ENCODE results near the gene PCDHGA8.
"Not testable (repeated sequence)": the region's sequence is repeated elsewhere in the genome, so short reads cannot be mapped to it uniquely, and the experiment has no call there.

Gene PCDHGA8

DNA sequence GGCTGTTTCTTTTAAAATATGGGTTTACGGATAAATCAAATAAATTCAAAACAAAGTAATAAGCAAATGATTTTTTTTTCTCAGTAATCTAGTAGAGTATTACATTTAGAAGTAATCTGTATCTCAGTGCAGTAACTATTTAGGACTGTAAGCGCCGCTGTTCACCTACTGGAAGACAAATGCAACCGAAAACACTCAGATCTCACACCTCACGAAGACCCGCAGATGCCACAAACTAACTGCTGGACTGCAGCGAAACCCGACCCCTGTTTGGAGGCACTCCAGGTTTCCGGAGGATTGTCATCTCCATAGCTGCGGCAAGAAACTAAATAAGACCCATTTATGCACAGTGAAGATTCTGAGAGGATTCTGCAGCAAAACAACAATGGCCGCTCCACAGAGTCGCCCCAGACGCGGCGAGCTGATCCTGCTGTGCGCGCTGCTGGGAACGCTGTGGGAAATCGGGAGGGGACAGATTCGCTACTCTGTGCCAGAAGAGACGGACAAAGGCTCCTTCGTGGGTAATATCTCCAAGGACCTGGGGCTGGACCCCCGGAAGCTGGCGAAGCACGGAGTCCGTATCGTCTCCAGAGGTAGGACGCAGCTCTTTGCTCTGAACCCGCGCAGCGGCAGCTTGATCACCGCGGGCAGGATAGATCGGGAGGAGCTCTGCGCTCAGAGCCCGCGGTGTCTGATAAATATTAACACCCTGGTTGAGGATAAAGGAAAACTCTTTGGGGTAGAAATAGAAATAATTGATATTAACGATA lies at the start of gene PCDHGA8:
Gene PCDHGA8, plus strand, starts transcription at position 205 of the 770 bp plus-strand sequence. Its CDS starts 181 bp downstream, at position 386.
- no peak for DNase-seq

DNA sequence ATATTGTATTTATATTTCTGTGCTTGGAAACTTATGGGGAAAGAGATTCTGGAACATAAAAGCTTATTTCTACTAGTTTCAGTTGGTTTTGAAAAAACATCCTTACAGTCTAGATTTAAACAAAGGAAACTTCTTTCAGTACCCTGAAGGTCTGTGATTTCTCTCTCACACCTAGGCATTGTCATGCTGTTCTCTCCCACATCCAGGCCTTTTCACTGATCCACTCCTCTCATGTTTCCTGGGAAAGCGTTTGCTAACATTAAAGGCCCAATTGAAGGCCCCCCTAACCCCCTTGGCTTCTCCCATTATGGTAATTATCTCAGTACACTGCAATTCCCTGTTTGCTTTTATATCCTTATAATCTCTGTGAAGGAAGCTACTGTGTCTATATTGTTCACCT lies 49.7 kb upstream of the PCDHGA8 start:
- DNase-seq: no peak

DNA sequence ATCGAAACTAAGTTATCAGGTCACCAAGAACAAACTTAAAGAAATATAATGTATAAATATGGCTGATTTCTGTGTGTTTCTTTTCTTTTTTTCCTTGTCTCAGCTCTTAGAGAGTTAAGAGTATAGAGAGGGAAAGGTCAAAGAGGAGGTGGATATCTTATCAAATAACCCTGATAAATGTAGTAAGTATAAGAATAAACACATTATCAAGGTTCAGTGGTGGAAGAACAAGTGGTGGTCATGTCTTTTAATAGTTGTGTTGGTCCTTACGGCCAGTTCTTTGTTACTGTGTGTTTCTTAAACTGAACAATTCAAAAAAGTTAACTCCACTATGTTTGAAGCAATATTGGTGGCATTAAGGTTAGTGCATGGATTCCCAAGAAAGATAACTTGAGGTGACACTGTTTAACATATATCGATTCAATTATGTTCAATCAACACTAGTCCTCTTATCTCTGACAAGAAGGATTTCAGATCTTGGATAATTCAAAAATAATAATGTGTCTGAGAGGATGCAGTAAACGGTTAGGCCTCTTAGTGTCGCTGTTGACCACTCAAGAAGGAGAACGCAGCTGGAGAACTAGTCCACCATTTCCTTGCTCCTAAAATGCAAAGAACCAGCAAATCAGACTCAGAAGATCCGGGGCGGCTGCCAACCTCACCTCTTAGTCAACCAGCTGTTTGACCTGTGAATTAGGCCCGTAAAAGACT lies 49.0 kb upstream of the PCDHGA8 start, which contains the start of gene PCDHGA3:
Gene PCDHGA3, plus strand, starts transcription at position 588 of the 711 bp plus-strand sequence. CDS start 205 bp downstream, outside the sequence.
- no peak for DNase-seq

DNA sequence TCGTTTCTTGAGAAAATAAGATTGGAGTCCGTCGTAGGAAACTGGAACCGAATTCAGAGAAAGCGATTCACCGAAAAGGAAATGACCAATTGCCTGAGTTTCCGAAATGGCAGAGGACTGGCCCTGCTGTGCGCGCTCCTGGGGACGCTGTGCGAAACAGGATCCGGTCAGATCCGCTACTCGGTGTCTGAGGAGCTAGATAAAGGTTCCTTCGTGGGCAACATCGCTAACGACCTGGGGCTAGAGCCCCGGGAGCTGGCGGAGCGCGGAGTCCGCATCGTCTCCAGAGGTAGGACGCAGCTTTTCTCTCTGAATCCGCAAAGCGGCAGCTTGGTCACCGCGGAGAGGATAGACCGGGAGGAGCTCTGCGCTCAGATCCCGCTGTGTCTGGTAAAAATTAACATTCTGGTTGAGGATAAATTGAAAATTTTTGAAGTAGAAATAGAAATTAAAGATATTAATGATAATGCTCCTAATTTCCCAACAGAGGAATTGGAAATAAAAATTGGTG lies 48.4 kb upstream of the PCDHGA8 start:
- DNase-seq: no peak

DNA sequence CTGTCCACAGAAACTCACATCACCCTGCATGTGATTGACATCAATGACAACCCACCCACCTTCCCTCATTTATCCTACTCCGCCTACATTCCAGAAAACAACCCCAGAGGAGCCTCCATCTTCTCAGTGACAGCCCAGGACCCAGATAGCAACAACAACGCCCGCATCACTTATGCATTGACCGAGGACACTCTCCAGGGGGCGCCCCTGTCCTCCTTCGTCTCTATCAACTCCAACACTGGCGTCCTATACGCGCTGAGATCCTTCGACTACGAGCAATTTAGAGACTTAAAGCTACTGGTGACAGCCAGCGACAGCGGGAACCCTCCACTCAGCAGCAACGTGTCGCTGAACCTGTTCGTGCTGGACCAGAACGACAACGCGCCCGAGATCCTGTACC lies 47.1 kb upstream of the PCDHGA8 start:
- DNase-seq: no peak

DNA sequence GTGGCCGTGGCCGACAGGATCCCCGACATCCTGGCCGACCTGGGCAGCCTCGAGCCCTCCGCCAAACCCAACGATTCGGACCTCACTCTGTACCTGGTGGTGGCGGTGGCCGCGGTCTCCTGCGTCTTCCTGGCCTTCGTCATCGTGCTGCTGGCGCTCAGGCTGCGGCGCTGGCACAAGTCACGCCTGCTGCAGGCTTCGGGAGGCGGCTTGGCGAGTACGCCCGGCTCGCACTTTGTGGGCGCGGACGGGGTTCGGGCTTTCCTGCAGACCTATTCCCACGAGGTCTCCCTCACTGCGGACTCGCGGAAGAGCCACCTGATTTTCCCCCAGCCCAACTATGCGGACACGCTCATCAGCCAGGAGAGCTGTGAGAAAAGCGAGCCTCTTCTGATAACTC lies 46.4 kb upstream of the PCDHGA8 start:
- DNase-seq: not testable (repeated sequence)

DNA sequence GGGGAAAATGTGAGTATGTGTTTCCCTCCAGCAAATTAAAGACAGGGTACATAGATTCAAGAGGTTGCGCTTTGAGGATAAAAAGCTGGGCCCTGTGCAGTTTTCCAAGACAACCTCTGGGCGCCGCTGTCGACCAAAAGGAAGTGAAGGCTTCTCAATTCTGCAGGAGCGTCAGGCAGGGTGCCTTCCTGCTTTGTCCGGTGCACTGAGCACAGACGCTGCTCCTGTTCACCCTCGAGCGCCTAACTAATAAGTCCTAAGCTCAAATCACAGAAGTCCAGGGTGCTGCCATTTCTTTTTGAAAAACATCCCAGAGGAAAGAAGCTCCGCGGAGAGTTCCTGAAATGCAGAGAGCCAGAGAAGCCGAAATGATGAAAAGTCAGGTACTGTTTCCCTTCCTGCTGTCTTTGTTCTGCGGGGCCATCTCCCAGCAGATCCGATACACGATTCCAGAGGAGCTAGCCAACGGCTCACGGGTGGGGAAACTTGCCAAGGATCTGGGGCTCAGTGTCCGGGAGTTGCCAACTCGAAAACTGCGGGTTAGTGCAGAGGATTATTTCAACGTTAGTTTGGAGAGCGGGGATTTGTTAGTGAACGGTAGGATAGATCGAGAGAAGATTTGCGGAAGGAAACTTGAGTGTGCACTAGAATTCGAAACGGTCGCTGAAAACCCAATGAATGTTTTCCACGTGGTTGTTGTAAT lies 42.4 kb upstream of the PCDHGA8 start, which contains the start of gene PCDHGB1:
Gene PCDHGB1, plus strand, starts transcription at position 183 of the 703 bp plus-strand sequence. Its CDS starts 162 bp downstream, at position 345.
- peak; percentile 43 for DNase-seq

DNA sequence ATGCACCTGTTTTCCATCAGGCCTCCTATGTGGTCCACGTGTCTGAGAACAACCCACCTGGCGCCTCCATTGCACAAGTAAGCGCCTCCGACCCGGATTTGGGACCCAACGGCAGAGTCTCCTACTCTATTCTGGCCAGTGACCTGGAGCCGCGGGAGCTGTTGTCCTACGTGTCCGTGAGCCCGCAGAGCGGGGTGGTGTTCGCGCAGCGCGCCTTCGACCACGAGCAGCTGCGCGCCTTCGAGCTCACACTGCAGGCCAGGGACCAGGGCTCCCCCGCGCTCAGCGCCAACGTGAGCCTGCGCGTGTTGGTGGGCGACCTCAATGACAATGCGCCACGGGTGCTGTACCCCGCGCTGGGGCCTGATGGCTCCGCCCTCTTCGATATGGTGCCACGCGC lies 40.8 kb upstream of the PCDHGA8 start:
- no peak for DNase-seq

DNA sequence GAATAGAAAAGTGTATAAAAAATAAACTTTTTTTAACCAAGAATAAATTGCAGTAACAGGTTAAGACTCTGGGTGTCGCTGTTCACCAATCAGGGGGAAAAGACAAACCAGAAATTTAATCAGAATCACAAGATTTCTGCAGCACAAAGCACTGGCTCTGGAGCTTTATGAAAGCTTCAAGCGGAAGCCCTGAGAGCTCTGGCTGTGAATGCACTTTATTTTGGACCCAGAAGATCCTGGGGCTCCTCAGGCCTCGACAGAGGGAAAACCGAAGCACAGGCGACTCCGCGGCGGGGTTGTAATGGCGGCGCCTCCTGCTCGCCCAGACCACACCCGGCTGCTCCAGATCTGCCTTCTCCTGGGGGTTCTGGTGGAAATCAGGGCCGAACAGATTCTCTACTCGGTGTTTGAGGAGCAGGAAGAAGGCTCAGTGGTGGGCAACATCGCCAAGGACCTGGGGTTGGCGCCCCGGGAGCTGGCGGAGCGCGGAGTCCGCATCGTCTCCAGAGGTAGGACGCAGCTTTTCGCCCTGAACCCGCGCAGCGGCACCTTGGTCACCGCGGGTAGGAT lies 37.4 kb upstream of the PCDHGA8 start, which contains the start of gene PCDHGA4:
Gene PCDHGA4, plus strand, starts transcription at position 122 of the 570 bp plus-strand sequence. Its CDS starts 87 bp downstream, at position 209.
- no peak for DNase-seq

DNA sequence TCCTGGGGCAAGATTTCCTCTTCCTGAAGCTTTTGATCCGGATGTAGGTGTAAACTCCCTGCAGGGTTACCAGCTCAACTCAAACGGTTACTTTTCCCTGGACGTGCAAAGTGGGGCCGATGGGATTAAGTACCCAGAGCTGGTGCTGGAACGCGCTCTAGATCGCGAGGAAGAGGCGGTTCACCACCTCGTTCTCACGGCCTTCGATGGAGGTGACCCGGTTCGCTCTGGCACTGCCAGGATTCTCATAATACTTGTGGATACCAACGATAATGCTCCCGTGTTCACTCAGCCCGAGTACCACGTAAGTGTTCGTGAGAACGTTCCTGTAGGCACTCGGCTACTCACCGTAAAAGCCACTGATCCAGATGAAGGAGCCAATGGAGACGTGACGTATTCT lies 36.8 kb upstream of the PCDHGA8 start:
- DNase-seq: no peak

DNA sequence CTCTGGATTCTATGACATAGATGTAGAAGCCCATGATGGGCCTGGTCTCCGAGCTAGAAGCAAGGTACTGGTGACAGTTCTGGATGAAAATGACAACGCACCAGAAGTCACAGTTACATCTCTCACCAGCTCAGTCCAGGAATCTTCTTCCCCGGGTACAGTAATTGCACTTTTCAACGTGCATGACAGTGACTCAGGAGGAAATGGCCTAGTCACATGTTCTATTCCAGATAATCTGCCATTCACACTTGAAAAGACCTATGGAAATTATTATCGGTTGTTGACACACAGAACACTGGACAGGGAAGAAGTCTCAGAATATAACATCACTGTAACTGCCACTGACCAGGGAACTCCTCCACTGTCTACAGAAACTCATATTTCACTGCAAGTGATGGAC lies 36.3 kb upstream of the PCDHGA8 start:
- no peak for DNase-seq

DNA sequence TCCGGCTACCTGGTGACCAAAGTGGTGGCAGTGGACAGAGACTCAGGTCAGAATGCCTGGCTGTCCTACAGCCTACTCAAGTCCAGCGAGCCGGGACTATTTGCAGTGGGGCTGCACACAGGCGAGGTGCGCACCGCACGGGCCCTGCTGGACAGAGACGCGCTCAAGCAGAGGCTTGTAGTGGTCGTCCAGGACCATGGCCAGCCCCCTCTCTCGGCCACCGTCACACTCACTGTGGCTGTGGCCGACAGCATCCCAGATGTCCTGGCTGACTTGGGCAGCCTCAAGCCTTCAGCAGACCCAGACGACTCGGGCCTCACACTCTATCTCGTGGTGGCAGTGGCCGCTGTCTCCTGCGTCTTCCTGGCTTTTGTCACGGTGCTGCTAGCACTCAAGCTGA lies 35.5 kb upstream of the PCDHGA8 start:
- no peak for DNase-seq

DNA sequence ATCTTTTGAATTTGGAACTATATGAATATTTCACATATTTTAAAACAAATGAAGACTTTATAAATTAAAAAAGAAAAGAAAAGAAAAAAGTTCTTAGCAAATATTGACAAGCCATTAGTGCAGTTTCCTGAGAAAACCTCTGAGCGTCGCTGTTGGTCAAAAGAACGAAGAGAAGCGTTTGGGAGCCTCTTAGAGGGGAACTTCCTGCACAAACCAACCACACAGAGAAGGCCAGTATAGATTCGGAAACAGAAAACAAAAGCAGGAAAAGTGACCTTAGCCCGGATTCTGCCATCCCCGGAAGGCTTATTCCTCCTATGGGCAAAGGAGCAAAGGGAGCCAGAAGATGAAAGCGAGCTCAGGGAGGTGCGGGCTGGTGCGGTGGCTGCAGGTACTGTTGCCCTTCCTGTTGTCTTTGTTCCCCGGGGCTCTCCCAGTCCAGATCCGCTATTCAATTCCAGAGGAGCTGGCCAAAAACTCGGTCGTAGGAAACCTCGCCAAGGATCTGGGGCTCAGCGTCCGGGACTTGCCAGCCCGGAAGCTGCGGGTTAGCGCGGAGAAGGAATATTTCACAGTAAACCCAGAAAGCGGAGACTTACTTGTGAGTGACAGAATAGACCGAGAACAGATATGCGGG lies 32.5 kb upstream of the PCDHGA8 start, which contains the start of gene PCDHGB2:
Gene PCDHGB2, plus strand, starts transcription at position 205 of the 637 bp plus-strand sequence. Its CDS starts 142 bp downstream, at position 347.
- peak; percentile 14 for DNase-seq

DNA sequence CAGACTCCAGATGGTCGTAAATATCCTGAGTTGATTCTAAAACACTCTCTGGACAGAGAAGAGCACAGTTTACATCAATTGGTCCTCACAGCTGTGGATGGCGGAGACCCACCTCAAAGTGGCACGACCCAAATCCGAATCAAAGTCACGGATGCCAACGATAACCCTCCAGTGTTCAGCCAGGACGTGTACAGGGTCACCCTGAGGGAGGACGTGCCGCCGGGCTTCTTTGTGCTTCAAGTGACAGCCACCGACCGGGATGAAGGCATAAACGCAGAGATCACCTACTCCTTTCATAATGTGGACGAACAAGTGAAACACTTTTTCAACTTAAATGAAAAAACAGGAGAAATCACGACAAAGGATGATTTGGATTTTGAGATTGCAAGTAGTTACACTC lies 31.7 kb upstream of the PCDHGA8 start:
- no peak for DNase-seq

DNA sequence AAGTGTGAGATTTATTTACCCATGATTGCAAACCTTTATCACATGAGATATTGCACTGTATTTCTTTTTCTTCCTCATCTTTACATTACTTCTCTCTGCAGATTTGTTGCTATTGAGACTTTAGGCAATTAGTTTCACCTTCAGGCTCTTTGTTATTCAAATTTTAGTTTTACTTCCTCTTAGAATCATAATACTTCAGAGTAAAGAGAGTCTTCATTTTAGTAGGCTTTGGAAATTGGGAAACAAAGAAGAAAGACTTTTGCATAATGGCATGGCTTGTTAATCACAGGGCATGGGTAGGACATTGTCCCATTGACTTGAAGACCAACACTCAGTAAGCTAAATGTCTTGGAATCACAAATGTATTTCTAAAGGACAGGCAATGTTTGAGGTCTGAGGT lies 29.7 kb upstream of the PCDHGA8 start:
- no peak for DNase-seq

DNA sequence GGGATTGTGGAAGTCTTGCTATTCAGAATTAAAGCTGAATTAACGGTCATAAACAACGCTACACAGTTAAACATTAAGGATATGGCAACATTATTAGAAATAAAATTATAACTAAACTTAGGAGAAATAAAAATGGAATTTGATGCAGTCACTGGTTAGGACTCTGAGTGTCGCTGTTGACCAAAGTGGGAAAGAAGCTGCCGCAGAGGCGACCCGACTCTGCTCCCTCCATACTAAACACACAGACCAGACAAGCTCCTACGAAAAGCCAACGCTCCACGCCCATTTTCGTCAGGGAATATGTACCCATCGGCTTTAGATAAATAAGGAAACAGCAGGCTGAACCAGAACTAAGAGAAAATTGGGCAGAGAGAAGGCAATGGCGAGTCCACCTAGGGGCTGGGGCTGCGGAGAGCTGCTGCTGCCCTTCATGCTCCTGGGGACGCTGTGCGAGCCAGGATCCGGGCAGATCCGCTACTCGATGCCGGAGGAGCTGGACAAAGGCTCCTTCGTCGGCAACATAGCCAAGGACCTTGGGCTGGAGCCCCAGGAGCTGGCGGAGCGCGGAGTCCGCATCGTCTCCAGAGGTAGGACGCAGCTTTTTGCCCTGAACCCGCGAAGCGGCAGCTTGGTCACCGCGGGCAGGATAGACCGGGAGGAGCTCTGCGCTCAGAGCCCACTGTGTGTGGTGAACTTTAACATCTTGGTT lies 28.3 kb upstream of the PCDHGA8 start, which contains the start of gene PCDHGA5:
Gene PCDHGA5, plus strand, starts transcription at position 211 of the 709 bp plus-strand sequence. Its CDS starts 169 bp downstream, at position 380.
- DNase-seq: no peak

DNA sequence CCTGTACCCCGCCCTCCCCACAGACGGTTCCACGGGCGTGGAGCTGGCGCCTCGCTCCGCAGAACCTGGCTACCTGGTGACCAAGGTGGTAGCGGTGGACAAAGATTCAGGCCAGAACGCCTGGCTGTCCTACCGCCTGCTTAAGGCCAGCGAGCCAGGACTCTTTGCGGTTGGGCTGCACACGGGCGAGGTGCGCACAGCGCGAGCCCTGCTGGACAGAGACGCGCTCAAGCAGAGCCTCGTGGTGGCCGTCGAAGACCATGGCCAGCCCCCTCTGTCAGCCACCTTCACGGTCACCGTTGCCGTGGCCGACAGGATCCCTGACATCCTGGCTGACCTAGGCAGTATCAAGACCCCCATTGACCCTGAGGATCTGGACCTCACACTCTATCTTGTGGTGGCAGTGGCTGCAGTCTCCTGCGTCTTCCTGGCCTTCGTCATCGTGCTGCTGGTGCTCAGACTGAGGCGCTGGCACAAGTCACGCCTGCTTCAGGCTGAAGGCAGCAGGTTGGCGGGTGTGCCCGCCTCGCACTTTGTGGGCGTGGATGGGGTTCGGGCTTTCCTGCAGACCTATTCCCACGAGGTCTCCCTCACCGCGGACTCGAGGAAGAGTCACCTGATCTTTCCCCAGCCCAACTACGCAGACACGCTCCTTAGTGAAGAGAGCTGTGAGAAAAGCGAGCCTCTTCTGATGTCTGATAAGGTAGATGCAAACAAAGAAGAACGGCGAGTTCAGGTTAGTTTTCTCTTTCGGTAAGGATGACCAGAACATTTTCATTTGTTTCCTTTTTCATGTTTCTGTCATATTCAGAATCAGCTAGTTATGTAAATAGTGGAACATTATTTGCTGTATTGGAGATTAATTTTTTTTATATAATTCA lies 26.2 kb upstream of the PCDHGA8 start:
- DNase-seq: no peak

DNA sequence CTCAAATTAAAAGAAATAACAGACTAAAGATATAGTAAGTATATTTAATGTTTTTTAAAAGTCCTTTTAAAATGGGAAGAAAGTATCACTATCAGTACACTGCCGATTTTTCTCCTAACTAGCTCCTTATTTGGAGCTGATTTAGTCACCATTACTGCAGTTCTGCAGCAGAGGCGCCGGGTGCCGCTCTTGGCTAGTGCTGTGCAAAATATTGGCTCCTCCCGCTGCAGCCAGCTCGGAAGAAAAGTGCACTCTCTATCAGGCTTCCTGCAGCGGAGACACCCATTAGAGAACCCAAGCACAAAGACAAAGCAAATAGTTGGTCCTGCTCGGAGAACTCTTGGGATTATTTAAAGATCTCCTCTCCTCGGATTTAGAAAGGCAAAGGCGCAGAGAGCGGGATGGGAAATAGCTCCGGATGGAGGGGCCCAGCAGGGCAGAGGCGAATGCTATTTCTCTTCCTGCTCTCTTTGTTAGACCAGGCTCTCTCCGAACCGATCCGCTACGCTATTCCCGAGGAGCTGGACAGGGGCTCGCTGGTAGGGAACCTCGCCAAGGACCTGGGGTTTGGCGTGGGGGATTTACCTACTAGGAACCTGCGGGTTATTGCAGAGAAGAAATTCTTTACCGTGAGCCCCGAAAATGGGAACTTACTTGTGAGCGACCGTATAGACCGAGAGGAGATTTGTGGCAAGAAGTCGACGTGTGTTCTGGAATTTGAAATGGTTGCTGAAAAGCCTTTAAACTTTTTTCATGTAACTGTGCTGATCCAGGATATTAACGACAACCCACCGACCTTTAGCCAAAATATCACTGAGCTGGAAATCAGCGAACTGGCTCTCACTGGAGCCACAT lies 22.2 kb upstream of the PCDHGA8 start, which contains the start of gene PCDHGB3:
Gene PCDHGB3, plus strand, starts transcription at position 249 of the 855 bp plus-strand sequence. Its CDS starts 153 bp downstream, at position 402.
- DNase-seq: no peak
